Mesenchymal stem cell (in vitro differentiated cells and primary cell): Measurements from ENCODE around the gene SHISA2.

Source experiments
- DNase-seq: peaks from one replicate; pipeline ENCODE4 v3.0.0-alpha.2; 2013
- H2AFZ ChIP-seq: one replicate; pipeline ENCODE4 v1.6.1; 2013; ENCODE audit warnings: low read depth, mild to moderate bottlenecking, control low read depth, inconsistent platforms, low read length, moderate library complexity
- H2AK5ac ChIP-seq: 2 replicates; pipeline ENCODE4 v1.6.1; 2013; ENCODE audit warnings: low read length, moderate library complexity, mild to moderate bottlenecking, inconsistent platforms; ENCODE audit not compliant: severe bottlenecking
- H2BK120ac ChIP-seq: one replicate; pipeline ENCODE4 v1.6.1; 2013; ENCODE audit warnings: low read depth, mild to moderate bottlenecking, inconsistent platforms, low read length, moderate library complexity
- H2BK12ac ChIP-seq, 2 experiments: one replicate each; pipeline ENCODE4 v1.6.1; 2013; ENCODE audit warnings: inconsistent platforms in 2 of 2, low read length in 2 of 2, mild to moderate bottlenecking in 2 of 2, moderate library complexity in 2 of 2, control low read depth in 1 of 2
- H2BK15ac ChIP-seq: one replicate; pipeline ENCODE4 v1.6.1; 2013; ENCODE audit warnings: mild to moderate bottlenecking, low read depth, inconsistent platforms; ENCODE audit not compliant: poor library complexity, severe bottlenecking
- H2BK5ac ChIP-seq: 2 replicates; pipeline ENCODE4 v1.6.1; 2013; ENCODE audit warnings: low read depth, mild to moderate bottlenecking, low read length, control low read depth, inconsistent platforms; ENCODE audit not compliant: poor library complexity, severe bottlenecking
- H3K14ac ChIP-seq, 2 experiments: one replicate each; pipeline ENCODE4 v1.6.1; 2013; ENCODE audit warnings: inconsistent platforms in 2 of 2, low read length in 2 of 2, control low read depth in 1 of 2, mild to moderate bottlenecking in 1 of 2, moderate library complexity in 1 of 2
- H3K18ac ChIP-seq, 2 experiments: one replicate each; pipeline ENCODE4 v1.6.1; 2013; ENCODE audit warnings: inconsistent platforms in 2 of 2, low read length in 2 of 2, control low read depth in 1 of 2, low read depth in 1 of 2, mild to moderate bottlenecking in 1 of 2
- H3K23ac ChIP-seq, 2 experiments: one replicate each; pipeline ENCODE4 v1.6.1; 2013; ENCODE audit warnings: inconsistent platforms in 2 of 2, low read length in 2 of 2, mild to moderate bottlenecking in 2 of 2, moderate library complexity in 2 of 2, control low read depth in 1 of 2
- H3K27ac ChIP-seq: 2 replicates; pipeline ENCODE4 v1.5.1; 2013; ENCODE audit warnings: mild to moderate bottlenecking, moderate library complexity, low read length, control low read depth, inconsistent platforms; ENCODE audit not compliant: poor library complexity, severe bottlenecking
- H3K27me3 ChIP-seq, 2 experiments: 2 replicates each; pipeline versions ENCODE4 v1.6.1 to v1.7.0; 2013; ENCODE audit warnings: low read length in 2 of 2, mild to moderate bottlenecking in 2 of 2, moderate library complexity in 2 of 2, control low read depth in 1 of 2, inconsistent platforms in 1 of 2; ENCODE audit not compliant: control insufficient read depth in 1 of 2, insufficient read depth in 1 of 2
- H3K36me3 ChIP-seq, 2 experiments: 2 replicates each; pipeline versions ENCODE4 v1.6.1 to v1.7.0; 2013; ENCODE audit warnings: low read length in 2 of 2, control low read depth in 1 of 2, inconsistent platforms in 1 of 2, low read depth in 1 of 2, mild to moderate bottlenecking in 1 of 2; ENCODE audit not compliant: insufficient read depth in 2 of 2, control insufficient read depth in 1 of 2
- H3K4ac ChIP-seq, 2 experiments: one replicate each; pipeline ENCODE4 v1.6.1; 2013; ENCODE audit warnings: inconsistent platforms in 2 of 2, low read length in 2 of 2, mild to moderate bottlenecking in 2 of 2, moderate library complexity in 2 of 2, control low read depth in 1 of 2, low read depth in 1 of 2
- H3K4me1 ChIP-seq: 2 replicates; pipeline ENCODE4 v1.6.1; 2013; ENCODE audit warnings: low read depth, low read length, control low read depth; ENCODE audit not compliant: control insufficient read depth, insufficient read depth
- H3K4me2 ChIP-seq: 2 replicates; pipeline ENCODE4 v1.6.1; 2013; ENCODE audit warnings: low read length, mild to moderate bottlenecking, inconsistent platforms; ENCODE audit not compliant: poor library complexity, severe bottlenecking
- H3K4me3 ChIP-seq, 2 experiments: 2 replicates each; pipeline versions ENCODE4 v1.5.1 to v1.7.0; 2013; ENCODE audit warnings: low read length in 2 of 2, mild to moderate bottlenecking in 2 of 2, control low read depth in 1 of 2, low read depth in 1 of 2; ENCODE audit not compliant: insufficient read depth in 1 of 2
- H3K79me1 ChIP-seq: replicated peaks from 2 replicates; pipeline ENCODE4 v1.6.1; 2013; ENCODE audit warnings: mild to moderate bottlenecking, control low read depth, low read length, inconsistent platforms; ENCODE audit not compliant: poor library complexity, severe bottlenecking
- H3K9ac ChIP-seq: 2 replicates; pipeline ENCODE4 v1.7.0; 2013; ENCODE audit warnings: mild to moderate bottlenecking, low read length, moderate library complexity
- H3K9me3 ChIP-seq: 2 replicates; pipeline ENCODE4 v1.7.0; 2013; ENCODE audit warnings: mild to moderate bottlenecking, low read length; ENCODE audit not compliant: control insufficient read depth
- H4K8ac ChIP-seq: one replicate; pipeline ENCODE4 v1.6.1; 2013; ENCODE audit warnings: inconsistent platforms, mild to moderate bottlenecking, low read length, moderate library complexity
- H4K91ac ChIP-seq: one replicate; pipeline ENCODE4 v1.6.1; 2013; ENCODE audit warnings: mild to moderate bottlenecking, low read length, inconsistent platforms
- WGBS: methylation state at CpG from one replicate; pipeline ENCODE4 v1.1.7; 2013; ENCODE audit warnings: mixed read lengths; 5-methylcytosine and 5-hydroxymethylcytosine counted together

The SHISA2 gene

DNA sequence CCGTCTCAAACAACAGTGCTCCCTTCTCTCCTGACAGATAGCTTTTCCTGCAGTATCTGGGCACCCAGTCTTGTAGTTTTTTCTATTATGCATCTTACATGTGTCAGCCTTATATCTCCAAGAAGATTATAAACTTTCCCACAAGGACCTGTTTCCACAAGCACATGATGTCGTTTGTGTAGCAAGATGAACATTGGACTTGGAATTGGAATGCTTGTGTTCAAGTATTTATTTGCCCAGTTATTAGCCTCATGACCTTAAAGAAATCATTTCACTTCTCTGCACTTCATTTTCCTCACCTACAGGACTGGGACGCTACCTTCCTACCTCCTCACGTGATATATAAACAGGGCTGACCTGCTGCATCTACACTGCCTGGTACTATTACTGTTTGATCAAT lies 21.5 kb downstream of the SHISA2 start:
- H3K4me3 ChIP-seq: no peak overlapping the region
- H3K4me2 ChIP-seq: no peak overlapping the region
- H3K4ac ChIP-seq: no peak overlapping the region
- H4K8ac ChIP-seq: no peak overlapping the region
- no peak overlapping the region for H2AK5ac ChIP-seq
- H2BK15ac ChIP-seq: no peak overlapping the region
- no peak overlapping the region for H3K27ac ChIP-seq
- H3K9ac ChIP-seq: no peak overlapping the region
- no peak overlapping the region for H3K18ac ChIP-seq
- peaks cover 5% of the 10 kb centered on the region for H3K9me3 ChIP-seq
- no peak overlapping the region for H2BK12ac ChIP-seq
- no peak overlapping the region for H2AFZ ChIP-seq
- no peak overlapping the region for H4K91ac ChIP-seq
- no peak for DNase-seq
- WGBS: 94% methylated on average over 3 of the region's 4 CpGs
- no peak overlapping the region for H2BK5ac ChIP-seq
- H2BK120ac ChIP-seq: no peak overlapping the region
- no peaks in the 10 kb centered on the region for H3K36me3 ChIP-seq
- no peaks in the 10 kb centered on the region for H3K79me1 ChIP-seq
- H3K27me3 ChIP-seq: peaks cover 0 to 57% of the 10 kb centered on the region in 2 experiments
- H3K23ac ChIP-seq: no peak overlapping the region
- peaks cover 2% of the 10 kb centered on the region for H3K4me1 ChIP-seq
- H3K14ac ChIP-seq: no peak overlapping the region

DNA sequence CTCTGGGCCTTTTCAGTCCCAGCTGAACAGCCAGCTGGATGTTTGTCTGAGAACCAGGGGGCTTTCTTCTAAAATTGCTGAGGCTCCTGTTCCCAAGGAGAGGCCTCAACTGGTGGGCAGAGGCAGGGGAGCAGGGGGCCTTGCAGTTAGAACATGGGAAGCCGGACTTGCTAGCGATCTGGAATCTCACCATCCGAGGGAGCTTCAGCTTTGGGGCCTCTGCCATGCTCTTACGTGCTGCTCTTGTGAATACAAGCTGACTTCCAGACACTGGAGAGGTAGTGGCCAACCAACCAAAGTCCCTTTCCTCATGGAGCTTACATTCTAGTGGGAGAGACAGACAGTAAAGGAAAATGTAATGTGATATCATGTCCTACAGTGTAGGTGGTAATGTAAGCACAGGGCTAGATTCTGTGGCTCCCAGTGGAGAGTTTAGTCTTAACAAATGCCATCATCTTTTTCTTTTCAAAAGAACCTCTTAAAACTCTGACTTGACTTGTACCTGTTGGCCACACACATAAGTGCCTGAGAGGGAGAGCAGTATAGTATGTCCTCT lies 22.2 kb downstream of the SHISA2 start:
- H3K9me3 ChIP-seq: peaks cover 5% of the 10 kb centered on the region
- H3K27me3 ChIP-seq: peaks cover 0 to 54% of the 10 kb centered on the region in 2 experiments
- no peak overlapping the region for H3K4me2 ChIP-seq
- no peaks in the 10 kb centered on the region for H3K79me1 ChIP-seq
- peaks cover 5% of the 10 kb centered on the region for H3K4me1 ChIP-seq
- H3K4ac ChIP-seq: no peak overlapping the region
- 93% methylated on average over 4 of the region's 4 CpGs for WGBS
- no peak overlapping the region for H3K18ac ChIP-seq
- no peak overlapping the region for H2AK5ac ChIP-seq
- H3K9ac ChIP-seq: no peak overlapping the region
- H4K8ac ChIP-seq: no peak overlapping the region
- no peak overlapping the region for H3K14ac ChIP-seq
- no peak overlapping the region for H4K91ac ChIP-seq
- no peak overlapping the region for H2BK5ac ChIP-seq
- no peak for DNase-seq
- H3K4me3 ChIP-seq: no peak overlapping the region
- H2AFZ ChIP-seq: no peak overlapping the region
- H2BK15ac ChIP-seq: no peak overlapping the region
- H3K27ac ChIP-seq: no peak overlapping the region
- H2BK12ac ChIP-seq: no peak overlapping the region
- H3K23ac ChIP-seq: no peak overlapping the region
- H2BK120ac ChIP-seq: no peak overlapping the region
- H3K36me3 ChIP-seq: no peaks in the 10 kb centered on the region

DNA sequence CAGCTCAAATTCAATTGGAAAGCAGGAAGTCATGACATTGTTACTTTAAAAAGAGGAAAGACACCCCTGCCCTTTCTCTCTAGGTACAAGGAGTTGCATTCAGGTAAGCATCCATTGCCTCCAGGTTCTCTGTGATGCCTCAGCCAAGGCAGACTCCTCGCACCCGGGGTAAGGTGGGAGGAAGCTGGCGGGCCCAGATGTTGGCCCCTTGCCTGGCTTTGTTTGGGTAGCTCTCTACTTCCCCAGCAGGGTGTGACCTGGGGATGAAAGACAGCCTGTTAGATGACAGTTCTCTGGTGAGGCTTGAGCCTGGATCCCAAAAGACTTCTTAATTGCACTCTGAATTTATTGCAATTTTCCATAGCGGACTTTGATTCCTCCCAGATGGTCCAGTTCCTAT lies 25.6 kb downstream of the SHISA2 start:
- Histone ChIP-seq H2BK12ac (peak overlapping the region in 1 of 2 experiments; percentile 21), H3K4ac (no peak overlapping the region), H4K91ac (no peak overlapping the region), H2BK5ac (no peak overlapping the region), H3K18ac (no peak overlapping the region), H3K14ac (no peak overlapping the region), H3K9ac (no peak overlapping the region), H2AK5ac (peak overlapping the region; percentile 27), H3K23ac (no peak overlapping the region), H2BK15ac (no peak overlapping the region), H2BK120ac (no peak overlapping the region), H3K4me3 (no peak overlapping the region), H4K8ac (no peak overlapping the region), H2AFZ (no peak overlapping the region), H3K27me3 (peaks cover 0 to 31% of the 10 kb centered on the region in 2 experiments), H3K36me3 (no peaks in the 10 kb centered on the region), H3K9me3 (peaks cover 5% of the 10 kb centered on the region), H3K79me1 (no peaks in the 10 kb centered on the region), H3K4me2 (no peak overlapping the region), H3K4me1 (peaks cover 16% of the 10 kb centered on the region), H3K27ac (no peak overlapping the region)
- 92% methylated on average over 4 of the region's 4 CpGs for WGBS
- no peak for DNase-seq

DNA sequence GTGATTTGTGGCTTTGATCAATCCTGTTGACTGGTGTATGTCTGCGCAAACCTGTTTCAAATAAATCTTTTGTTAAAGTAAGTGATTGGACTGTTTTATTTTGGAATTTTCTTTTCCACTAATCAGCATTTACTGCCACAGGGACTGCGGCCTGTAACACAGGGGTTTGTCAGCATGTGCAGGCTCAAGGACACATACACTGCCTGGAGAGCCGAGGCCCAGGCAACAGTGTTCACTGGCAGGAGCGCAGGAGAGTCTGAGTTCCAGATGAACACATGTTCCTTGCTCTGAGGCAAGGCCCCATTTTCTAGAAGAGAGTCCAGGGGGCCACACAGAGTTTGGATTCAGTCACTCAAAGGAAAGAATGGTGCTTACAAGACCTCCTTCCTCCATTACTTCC lies 26.0 kb downstream of the SHISA2 start:
- Histone ChIP-seq H2BK120ac (no peak overlapping the region), H3K4me3 (no peak overlapping the region), H2BK5ac (no peak overlapping the region), H2AFZ (no peak overlapping the region), H3K9ac (no peak overlapping the region), H3K4me1 (peaks cover 20% of the 10 kb centered on the region), H3K79me1 (no peaks in the 10 kb centered on the region), H3K36me3 (no peaks in the 10 kb centered on the region), H4K8ac (no peak overlapping the region), H4K91ac (no peak overlapping the region), H3K18ac (no peak overlapping the region), H2BK12ac (no peak overlapping the region), H3K27ac (no peak overlapping the region), H3K23ac (no peak overlapping the region), H3K14ac (no peak overlapping the region), H3K27me3 (peaks cover 0 to 27% of the 10 kb centered on the region in 2 experiments), H3K9me3 (peaks cover 2% of the 10 kb centered on the region), H2AK5ac (peak overlapping the region; percentile 23), H2BK15ac (no peak overlapping the region), H3K4ac (no peak overlapping the region), H3K4me2 (no peak overlapping the region)
- WGBS: 90% methylated on average over 4 of the region's 4 CpGs
- no peak for DNase-seq
